Measurements from ENCODE around the gene WDFY4. TPM values are rescaled to one million over a fixed set of nuclear protein-coding genes. Genes with fewer than 3 reads are reported as not detected.
A peak's percentile ranks its signal among the peaks of the same experiment; 100 is the strongest.

The WDFY4 gene
- total RNA-seq, 4 donors from 2014 or later = 0.61 to 3.8 (median 0.88) TPM

DNA sequence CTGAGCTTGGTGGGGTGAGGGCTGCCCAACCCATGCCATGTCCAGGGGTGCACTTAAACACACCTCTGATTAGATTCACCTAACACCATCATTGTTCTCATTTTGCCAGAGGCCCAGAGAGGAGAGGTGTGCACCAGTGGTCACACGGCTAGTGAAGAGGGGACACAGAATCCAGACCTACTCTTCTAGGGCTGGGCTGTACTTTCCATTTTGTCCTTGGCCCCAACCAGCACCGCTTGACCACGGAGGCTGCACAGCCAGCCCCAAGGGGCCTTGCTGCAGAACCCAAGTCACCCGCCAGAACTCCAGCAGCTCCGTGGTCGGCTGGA lies 246 bp upstream of the WDFY4 start:
- no peaks in the 10 kb centered on the region for H3K27me3 ChIP-seq
- H3K4me1 ChIP-seq = peaks cover 0 to 20% (median 11%) of the 10 kb centered on the region in 3 donors
- intact Hi-C loops (cut with DNase I) = no loop called here
- 89% methylated on average over 1 of the region's 6 CpGs; no CpG with 5 or more reads in 1 of the 2 donors for WGBS, 2 donors
- DNase-seq = no peak
- no peaks in the 10 kb centered on the region for H3K9me3 ChIP-seq
- H3K4me3 ChIP-seq = peak overlapping the region in 1 of 4 donors; percentile 50
- H3K27ac ChIP-seq = peak overlapping the region in 2 of 4 donors; percentile 14 to 69
- no peak for TF ChIP-seq POLR2A (IDR thresholded peaks at IDR 0.05)
- TF ChIP-seq, protein P1, sequence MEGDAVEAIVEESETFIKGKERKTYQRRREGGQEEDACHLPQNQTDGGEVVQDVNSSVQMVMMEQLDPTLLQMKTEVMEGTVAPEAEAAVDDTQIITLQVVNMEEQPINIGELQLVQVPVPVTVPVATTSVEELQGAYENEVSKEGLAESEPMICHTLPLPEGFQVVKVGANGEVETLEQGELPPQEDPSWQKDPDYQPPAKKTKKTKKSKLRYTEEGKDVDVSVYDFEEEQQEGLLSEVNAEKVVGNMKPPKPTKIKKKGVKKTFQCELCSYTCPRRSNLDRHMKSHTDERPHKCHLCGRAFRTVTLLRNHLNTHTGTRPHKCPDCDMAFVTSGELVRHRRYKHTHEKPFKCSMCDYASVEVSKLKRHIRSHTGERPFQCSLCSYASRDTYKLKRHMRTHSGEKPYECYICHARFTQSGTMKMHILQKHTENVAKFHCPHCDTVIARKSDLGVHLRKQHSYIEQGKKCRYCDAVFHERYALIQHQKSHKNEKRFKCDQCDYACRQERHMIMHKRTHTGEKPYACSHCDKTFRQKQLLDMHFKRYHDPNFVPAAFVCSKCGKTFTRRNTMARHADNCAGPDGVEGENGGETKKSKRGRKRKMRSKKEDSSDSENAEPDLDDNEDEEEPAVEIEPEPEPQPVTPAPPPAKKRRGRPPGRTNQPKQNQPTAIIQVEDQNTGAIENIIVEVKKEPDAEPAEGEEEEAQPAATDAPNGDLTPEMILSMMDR (IDR thresholded peaks at IDR 0.05) = no peak
- no peaks in the 10 kb centered on the region for H3K36me3 ChIP-seq

DNA sequence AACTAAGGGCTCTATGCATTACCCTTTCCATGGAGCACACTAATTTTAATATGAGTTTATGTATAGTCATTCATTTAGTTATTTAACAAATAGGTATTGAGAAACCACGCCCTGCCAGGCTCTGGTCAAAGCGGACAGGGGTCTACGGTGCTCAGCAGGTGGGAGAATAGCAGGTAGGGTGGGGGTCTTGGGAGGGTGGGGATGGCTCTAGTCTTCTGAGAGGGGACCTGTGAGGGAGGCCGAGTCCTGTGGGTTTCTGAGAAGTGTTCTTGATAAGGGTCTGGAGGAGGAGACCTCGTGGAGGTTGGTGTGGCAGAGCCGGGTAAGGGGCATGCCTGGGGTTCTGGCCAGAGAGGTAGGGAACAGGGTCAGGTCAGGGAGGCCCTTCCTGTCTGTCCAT lies 1.1 kb downstream of the WDFY4 start:
- no peak for TF ChIP-seq POLR2A (IDR thresholded peaks at IDR 0.05)
- TF ChIP-seq, protein P1 (IDR thresholded peaks at IDR 0.05) = no peak
- no peaks in the 10 kb centered on the region for H3K36me3 ChIP-seq
- WGBS, 2 donors = 73 to 88% methylated on average over 6 of the region's 6 CpGs
- peak overlapping the region in 2 of 4 donors; percentile 14 to 67 for H3K27ac ChIP-seq
- H3K4me1 ChIP-seq = peaks cover 0 to 20% (median 11%) of the 10 kb centered on the region in 3 donors
- intact Hi-C loops (cut with DNase I) = no loop called here
- H3K4me3 ChIP-seq = peak overlapping the region in 1 of 4 donors; percentile 50
- H3K27me3 ChIP-seq = peaks cover 0 to 2% (median 0%) of the 10 kb centered on the region in 4 donors
- DNase-seq = no peak
- no peaks in the 10 kb centered on the region for H3K9me3 ChIP-seq

DNA sequence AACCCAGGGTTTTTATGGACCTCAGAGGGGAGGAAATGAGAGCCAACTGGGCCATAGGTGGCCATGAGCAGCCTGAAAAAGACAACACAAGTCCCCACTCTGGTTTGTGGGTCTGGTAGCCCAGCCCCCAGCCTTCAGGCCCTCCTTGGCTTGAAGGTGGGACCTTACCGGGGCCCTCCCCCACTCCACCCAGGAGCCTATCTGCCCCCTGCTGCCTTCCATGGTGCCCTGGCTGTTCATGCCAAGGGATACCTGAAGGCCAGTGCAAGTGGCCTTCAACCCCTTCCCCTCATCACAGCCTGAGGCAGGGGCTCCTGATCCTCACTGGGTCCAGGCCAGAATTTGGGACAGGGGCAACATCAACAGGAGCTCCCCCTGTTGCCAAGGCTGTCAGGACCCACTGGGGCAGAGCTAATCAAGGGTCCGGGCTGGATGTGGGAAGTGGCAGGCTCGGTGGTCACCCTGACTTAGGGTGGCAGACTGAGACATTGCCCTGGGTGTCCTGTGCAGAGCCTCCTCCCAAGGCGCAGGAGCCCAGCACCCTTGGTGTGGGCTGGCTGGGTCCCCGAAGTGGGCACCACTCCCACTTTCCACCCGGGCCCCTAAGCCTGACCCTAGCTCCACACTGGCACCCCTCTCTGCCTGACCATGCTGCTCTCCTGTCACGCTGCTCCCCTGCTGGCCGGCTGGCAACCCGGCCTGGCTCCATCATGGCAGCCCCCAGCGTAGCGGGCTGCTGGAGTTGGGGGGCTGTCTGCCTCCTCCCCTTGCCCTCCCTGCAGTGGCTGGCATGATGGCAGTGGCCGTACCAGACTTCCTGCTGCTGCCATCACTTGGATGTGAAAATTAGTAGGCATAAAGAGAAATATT lies 6.4 kb downstream of the WDFY4 start:
- intact Hi-C loops (cut with DNase I) = no loop called here
- WGBS, 2 donors = 75 to 89% methylated on average over 10 to 11 of the region's 12 CpGs
- TF ChIP-seq POLR2A (IDR thresholded peaks at IDR 0.05) = no peak
- TF ChIP-seq, protein P1 (IDR thresholded peaks at IDR 0.05) = no peak

DNA sequence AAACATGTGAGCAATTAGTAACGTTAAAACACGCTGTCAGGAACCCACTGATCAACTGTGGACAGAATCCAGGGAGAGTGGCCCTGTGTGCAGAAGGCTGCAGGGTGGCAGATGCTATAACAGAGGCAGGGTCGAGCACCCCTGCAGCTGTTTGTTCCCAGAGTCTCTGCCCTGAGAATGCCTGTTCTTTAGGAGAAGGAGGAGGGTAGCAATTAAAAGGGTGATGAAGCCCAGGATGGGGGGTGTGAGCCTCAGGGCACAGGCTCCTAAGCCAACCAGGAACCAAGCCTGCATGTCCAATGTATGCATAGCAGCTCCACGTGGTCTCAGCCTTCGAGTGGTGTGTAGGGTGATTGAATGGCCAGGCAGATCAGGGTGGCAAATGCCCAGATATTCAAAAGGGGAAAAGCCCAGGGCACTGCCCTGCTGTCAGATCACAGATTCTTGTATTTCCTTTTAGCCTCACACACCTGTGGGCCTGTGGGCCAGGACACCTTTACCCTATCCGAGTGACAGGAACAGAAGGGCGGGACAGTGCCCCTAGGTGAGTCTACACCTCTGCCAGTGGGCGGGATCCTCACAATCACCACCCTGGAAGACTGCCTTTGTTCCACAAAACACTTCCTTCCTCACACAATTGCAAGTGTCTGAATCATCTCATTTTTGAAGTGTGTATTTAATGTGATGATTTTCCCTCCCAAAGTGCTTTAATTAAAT lies 7.3 kb downstream of the WDFY4 start:
- no peaks in the 10 kb centered on the region for H3K9me3 ChIP-seq
- no peak overlapping the region for H3K27ac ChIP-seq
- intact Hi-C loops (cut with DNase I) = no loop called here
- no peak overlapping the region for H3K4me3 ChIP-seq
- no peaks in the 10 kb centered on the region for H3K36me3 ChIP-seq
- H3K27me3 ChIP-seq = peaks cover 0 to 12% (median 0%) of the 10 kb centered on the region in 4 donors
- H3K4me1 ChIP-seq = peaks cover 0 to 12% (median 5%) of the 10 kb centered on the region in 3 donors
- no peak for TF ChIP-seq POLR2A (IDR thresholded peaks at IDR 0.05)
- TF ChIP-seq, protein P1 (IDR thresholded peaks at IDR 0.05) = no peak
- 36 to 37% methylated on average over 7 of the region's 8 CpGs for WGBS, 2 donors
- no peak for DNase-seq

More for the DNA sequence above, 6.4 kb downstream of the WDFY4 start:
- no peaks in the 10 kb centered on the region for H3K9me3 ChIP-seq
- peaks cover 0 to 12% (median 5%) of the 10 kb centered on the region in 3 donors for H3K4me1 ChIP-seq
- no peak for DNase-seq
- no peak overlapping the region for H3K4me3 ChIP-seq
- peaks cover 0 to 8% (median 0%) of the 10 kb centered on the region in 4 donors for H3K27me3 ChIP-seq
- no peaks in the 10 kb centered on the region for H3K36me3 ChIP-seq
- no peak overlapping the region for H3K27ac ChIP-seq

DNA sequence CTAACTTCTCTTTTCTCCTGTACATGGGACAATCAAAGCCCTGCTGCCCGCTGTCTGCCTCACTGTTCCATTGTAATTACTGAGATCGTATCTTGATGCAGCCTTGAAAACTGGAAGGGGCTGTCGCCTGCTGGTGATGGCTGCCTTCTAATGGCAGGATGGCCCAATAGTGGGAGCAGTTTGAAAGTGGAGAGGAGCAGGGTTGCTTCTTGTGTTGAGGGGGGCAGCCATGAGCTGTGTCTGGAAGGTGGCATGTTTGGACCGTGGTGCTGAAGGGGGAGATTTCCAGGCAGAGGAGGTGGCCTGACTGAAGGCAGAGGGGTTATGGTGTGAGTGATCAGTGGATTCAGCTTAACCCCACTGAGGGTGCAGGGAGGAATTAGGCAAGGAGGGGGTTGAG lies 8.1 kb downstream of the WDFY4 start:
- no peak for DNase-seq
- Histone ChIP-seq H3K4me3 (no peak overlapping the region), H3K27ac (no peak overlapping the region), H3K4me1 (peaks cover 0 to 12% (median 5%) of the 10 kb centered on the region in 3 donors), H3K9me3 (no peaks in the 10 kb centered on the region), H3K36me3 (no peaks in the 10 kb centered on the region), H3K27me3 (peaks cover 0 to 12% (median 0%) of the 10 kb centered on the region in 4 donors)
- no peak for TF ChIP-seq POLR2A (IDR thresholded peaks at IDR 0.05)
- TF ChIP-seq, protein P1 (IDR thresholded peaks at IDR 0.05) = no peak
- WGBS, 2 donors = 57 to 97% methylated on average over 1 to 3 of the region's 4 CpGs
- intact Hi-C loops (cut with DNase I) = no loop called here
